Kidney epithelial cell (primary cell): ENCODE results near the gene DNPEP. TPM values are rescaled to one million over a fixed set of nuclear protein-coding genes. Genes with fewer than 3 reads are reported as not detected.

ENCODE experiments used
- DNase-seq: peaks from one replicate; pipeline ENCODE4 v3.0.0-alpha.2; 2010; ENCODE audit warnings: low read depth
- H3K27me3 ChIP-seq: 2 replicates; pipeline ENCODE4 v1.6.0; 2011; ENCODE audit warnings: low read length; ENCODE audit not compliant: control insufficient read depth, insufficient read depth
- H3K36me3 ChIP-seq: 2 replicates; pipeline ENCODE4 v1.5.1; 2011; ENCODE audit warnings: low read length; ENCODE audit not compliant: control insufficient read depth, insufficient read depth
- H3K4me3 ChIP-seq: 2 replicates; pipeline ENCODE4 v1.5.1; 2011; ENCODE audit warnings: low read depth, mild to moderate bottlenecking, control low read depth, low read length
- total RNA-seq: library from RNA; depleted of rRNA; stranded (reverse); fragments of >200 nt; gene quantifications from 2 replicates; pipeline ENCODE4 v1.2.3, GENCODE V29; 2015
- TF ChIP-seq, protein P1 (sequence below): IDR thresholded peaks from 2 replicates; pipeline ENCODE4 v1.5.1; 2011; ENCODE audit warnings: mild to moderate bottlenecking, moderate library complexity, low read length, control low read depth, inconsistent platforms; ENCODE audit not compliant: insufficient read depth, poor library complexity, severe bottlenecking

The DNPEP gene
- total RNA-seq, 1 donor from 2014 or later: 50.2 TPM

DNA sequence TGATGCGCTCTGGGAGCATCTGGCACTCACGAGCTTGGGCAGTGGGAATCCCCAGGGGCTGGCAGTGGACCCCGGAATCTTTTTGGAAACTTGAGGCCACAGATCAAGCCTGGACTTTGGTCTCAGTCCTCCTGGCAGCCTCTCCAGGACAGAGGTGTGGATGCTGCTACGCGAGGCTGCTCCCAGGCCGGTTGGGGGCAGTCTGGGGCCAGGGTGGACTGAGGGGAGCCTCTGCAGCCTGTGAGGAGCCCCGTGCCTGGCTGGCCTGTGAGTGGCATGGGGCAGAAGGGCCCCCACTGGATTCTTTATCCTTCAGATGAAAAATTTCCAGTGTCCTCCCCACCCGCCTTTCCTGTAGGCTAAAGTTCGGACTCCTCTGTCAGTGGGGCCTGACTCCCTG, 17.7 kb upstream of the DNPEP start:
- TF ChIP-seq, protein P1, sequence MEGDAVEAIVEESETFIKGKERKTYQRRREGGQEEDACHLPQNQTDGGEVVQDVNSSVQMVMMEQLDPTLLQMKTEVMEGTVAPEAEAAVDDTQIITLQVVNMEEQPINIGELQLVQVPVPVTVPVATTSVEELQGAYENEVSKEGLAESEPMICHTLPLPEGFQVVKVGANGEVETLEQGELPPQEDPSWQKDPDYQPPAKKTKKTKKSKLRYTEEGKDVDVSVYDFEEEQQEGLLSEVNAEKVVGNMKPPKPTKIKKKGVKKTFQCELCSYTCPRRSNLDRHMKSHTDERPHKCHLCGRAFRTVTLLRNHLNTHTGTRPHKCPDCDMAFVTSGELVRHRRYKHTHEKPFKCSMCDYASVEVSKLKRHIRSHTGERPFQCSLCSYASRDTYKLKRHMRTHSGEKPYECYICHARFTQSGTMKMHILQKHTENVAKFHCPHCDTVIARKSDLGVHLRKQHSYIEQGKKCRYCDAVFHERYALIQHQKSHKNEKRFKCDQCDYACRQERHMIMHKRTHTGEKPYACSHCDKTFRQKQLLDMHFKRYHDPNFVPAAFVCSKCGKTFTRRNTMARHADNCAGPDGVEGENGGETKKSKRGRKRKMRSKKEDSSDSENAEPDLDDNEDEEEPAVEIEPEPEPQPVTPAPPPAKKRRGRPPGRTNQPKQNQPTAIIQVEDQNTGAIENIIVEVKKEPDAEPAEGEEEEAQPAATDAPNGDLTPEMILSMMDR: peak; percentile 6
- Histone ChIP-seq H3K36me3 (no peaks in the 10 kb centered on the region), H3K4me3 (no peak overlapping the region), H3K27me3 (peaks cover 6% of the 10 kb centered on the region)
- DNase-seq: no peak

DNA sequence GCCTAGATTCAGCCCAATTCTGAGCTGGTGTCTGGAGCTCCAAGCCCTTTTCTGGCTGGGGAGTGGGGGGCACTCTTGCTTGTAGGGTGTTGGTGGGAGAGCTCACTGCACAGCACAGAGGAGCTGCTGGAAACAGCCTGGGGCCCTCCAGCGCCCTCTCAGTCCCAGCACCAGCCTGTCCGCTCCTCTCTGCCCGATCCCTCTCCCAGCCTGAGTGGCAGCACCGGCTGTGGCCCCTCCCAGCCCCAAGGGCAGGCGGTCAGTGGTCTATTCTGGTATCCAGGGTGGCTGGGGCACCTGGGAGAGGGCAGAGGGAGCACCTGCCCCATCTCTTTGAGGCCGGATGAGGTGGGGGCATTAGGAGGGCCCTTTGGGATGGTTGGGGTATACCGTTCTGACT, 17.2 kb upstream of the DNPEP start:
- TF ChIP-seq, protein P1: no peak
- H3K4me3 ChIP-seq: no peak overlapping the region
- no peak for DNase-seq
- H3K27me3 ChIP-seq: peaks cover 6% of the 10 kb centered on the region
- no peaks in the 10 kb centered on the region for H3K36me3 ChIP-seq

DNA sequence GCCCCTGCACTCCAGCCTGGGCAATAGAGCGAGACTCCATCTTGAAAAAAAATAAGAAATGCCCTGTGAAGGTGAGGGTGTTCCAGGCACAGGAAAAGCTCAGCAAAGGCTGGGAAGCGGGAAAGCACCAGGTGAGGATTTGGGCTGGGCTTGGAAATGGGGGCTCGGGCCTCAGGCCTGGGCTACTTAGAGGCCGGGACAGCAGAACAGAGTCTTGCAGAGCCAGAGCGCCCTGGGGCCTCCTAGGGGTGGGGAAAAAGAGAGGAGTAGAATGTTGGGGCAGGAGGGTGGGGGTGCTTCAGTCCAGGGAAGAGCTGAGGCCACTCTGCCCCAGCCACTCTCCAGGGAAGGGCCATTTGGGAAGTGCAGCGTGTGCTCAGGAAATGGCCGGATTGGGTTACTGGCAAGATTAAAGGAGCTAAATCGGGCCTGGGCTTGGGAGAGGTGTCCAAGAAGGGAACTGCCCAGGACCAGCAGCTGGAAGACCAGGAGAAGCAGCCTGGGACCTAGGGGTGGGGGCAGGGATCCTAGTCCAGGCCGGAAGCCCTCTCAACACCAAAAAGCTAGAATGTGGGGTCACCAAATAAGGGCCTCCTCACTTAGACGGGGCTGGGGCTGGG, 16.7 kb upstream of the DNPEP start:
- H3K36me3 ChIP-seq: no peaks in the 10 kb centered on the region
- H3K4me3 ChIP-seq: no peak overlapping the region
- no peak for DNase-seq
- TF ChIP-seq, protein P1: no peak
- peaks cover 6% of the 10 kb centered on the region for H3K27me3 ChIP-seq

DNA sequence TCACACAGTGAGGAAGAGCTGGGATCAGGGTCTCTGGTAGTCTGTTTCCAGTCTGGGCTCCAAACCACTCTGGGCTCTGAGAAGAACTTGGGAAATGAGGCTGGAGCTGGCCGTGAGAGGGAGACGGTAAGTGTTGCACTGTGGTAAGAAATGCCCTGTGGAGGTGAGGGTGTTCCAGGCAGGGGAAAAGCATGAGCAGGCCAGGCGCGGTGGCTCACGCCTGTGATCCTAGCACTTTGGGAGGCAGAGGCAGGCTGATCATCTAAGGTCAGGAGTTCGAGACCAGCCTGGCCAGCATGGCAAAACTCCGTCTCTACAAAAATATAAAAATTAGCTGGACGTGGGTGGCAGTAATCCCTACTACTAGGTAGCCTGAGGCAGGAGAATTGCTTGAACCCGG, 16.1 kb upstream of the DNPEP start:
- DNase-seq: no peak
- TF ChIP-seq, protein P1: no peak
- Histone ChIP-seq H3K4me3 (no peak overlapping the region), H3K36me3 (no peaks in the 10 kb centered on the region), H3K27me3 (peaks cover 4% of the 10 kb centered on the region)

DNA sequence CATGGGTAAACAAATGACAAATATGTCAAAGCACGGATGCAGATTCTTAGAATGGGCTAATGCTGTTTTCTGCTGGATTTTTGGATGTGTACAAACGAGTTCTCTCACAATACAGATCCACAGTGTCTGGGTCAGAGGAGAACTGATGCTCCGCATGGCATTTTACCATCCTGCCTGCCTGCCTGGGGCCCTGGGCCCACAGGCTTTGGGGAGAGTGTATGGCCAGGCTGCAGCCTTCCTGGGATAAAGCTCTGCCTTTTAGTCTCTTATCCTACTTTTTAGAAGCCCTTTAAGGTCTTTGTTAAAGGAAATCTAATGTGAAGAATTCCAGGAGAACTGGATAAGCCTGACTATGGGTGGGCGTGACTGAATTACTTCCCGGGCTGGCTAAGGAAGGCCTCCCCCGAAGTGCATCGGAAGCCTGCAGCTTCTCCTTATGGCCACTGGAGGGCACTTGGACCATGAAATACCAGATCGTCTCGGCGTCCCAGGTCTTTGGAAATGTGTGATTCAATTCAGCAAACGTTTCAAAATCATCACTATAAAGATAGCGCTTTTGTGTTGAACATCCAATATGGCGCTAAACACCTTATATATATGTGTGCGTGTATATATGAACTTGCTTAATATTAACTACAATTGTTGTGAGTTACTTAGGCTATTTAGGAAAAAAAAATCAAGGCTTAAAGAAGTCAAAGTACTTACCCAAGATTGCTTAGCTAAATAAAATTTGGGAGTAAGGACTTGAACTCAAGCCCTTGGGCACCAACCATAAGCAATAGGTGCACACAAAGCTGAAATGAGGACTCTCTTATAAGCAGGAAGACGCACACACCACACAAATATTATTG, 15.2 kb upstream of the DNPEP start:
- H3K4me3 ChIP-seq: no peak overlapping the region
- H3K27me3 ChIP-seq: no peaks in the 10 kb centered on the region
- TF ChIP-seq, protein P1: peak; percentile 94
- peak; percentile 35 for DNase-seq
- no peaks in the 10 kb centered on the region for H3K36me3 ChIP-seq
